Measurements from ENCODE around the gene GRK2.

DNA sequence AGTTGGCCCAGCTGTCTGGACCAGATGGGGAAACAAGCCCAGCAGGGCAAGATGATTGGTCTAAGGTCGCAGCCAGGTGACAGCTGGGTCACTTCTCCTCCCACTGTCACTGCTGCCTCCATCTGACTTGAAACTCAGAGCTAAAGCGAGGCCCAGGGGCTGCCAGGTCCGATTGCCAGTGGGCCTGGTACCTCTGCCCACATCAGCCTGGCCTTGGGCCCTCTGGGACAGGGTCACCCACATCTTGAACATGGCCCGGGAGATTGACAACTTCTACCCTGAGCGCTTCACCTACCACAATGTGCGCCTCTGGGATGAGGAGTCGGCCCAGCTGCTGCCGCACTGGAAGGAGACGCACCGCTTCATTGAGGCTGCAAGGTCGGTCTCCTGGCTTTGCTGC lies 42.9 kb downstream of the GRK2 start:
- TF ChIP-seq, protein P1, sequence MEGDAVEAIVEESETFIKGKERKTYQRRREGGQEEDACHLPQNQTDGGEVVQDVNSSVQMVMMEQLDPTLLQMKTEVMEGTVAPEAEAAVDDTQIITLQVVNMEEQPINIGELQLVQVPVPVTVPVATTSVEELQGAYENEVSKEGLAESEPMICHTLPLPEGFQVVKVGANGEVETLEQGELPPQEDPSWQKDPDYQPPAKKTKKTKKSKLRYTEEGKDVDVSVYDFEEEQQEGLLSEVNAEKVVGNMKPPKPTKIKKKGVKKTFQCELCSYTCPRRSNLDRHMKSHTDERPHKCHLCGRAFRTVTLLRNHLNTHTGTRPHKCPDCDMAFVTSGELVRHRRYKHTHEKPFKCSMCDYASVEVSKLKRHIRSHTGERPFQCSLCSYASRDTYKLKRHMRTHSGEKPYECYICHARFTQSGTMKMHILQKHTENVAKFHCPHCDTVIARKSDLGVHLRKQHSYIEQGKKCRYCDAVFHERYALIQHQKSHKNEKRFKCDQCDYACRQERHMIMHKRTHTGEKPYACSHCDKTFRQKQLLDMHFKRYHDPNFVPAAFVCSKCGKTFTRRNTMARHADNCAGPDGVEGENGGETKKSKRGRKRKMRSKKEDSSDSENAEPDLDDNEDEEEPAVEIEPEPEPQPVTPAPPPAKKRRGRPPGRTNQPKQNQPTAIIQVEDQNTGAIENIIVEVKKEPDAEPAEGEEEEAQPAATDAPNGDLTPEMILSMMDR (conservative IDR thresholded peaks at IDR 0.05; ENCODE audit: low read length), result no peak
- no peak for TF ChIP-seq EZH2phosphoT487 (IDR thresholded peaks at IDR 0.05; ENCODE audit: borderline replicate concordance, low read depth, low read length)
